CD4-positive, alpha-beta memory T cell (primary cell): ENCODE measurements around the gene ZNF76. TPM values are rescaled to one million over a fixed set of nuclear protein-coding genes. Genes with fewer than 3 reads are reported as not detected.

ENCODE experiments used
- CTCF ChIA-PET: fragments of 350-600 bp; sonication (Branson Sonifier 250); formaldehyde crosslinking; loops from one replicate; lab custom pipeline; 2021; ENCODE audit warnings: inconsistent platforms; ENCODE audit not compliant: partially characterized antibody; lab: Charles Lee
- POLR2A ChIA-PET: fragments of 350-600 bp; sonication (Branson Sonifier 250); formaldehyde crosslinking; loops from one replicate; lab custom pipeline; 2021; ENCODE audit not compliant: partially characterized antibody; lab: Charles Lee
- DNase-seq, 5 donors: peaks; one replicate each; pipeline versions ENCODE4 v3.0.0 to v3.0.0-alpha.2; 2020 to 2022; ENCODE audit warnings: mixed read lengths in 1 of 5
- H3K27ac ChIP-seq: one replicate; pipeline ENCODE4 v1.7.0; 2013; ENCODE audit warnings: low read depth, low read length
- H3K27me3 ChIP-seq: 2 replicates; pipeline ENCODE4 v1.7.0; 2013; ENCODE audit warnings: mild to moderate bottlenecking, low read length, moderate library complexity; ENCODE audit not compliant: insufficient read depth
- H3K36me3 ChIP-seq: 2 replicates; pipeline ENCODE4 v1.7.0; 2013; ENCODE audit warnings: mild to moderate bottlenecking, low read length, moderate library complexity; ENCODE audit not compliant: insufficient read depth
- H3K4me1 ChIP-seq: 2 replicates; pipeline ENCODE4 v1.7.0; 2013; ENCODE audit warnings: mild to moderate bottlenecking, low read length, moderate library complexity; ENCODE audit not compliant: insufficient read depth
- H3K4me3 ChIP-seq, 2 donors: one replicate each; pipeline ENCODE4 v1.7.0; 2013; ENCODE audit warnings: low read length in 2 of 2, mild to moderate bottlenecking in 1 of 2
- H3K9me3 ChIP-seq, 2 donors: one replicate each; pipeline ENCODE4 v1.7.0; 2013; ENCODE audit warnings: low read length in 2 of 2, control low read depth in 1 of 2; ENCODE audit not compliant: control insufficient read depth in 1 of 2
- H3K27ac Mint-ChIP-seq, 7 donors: one replicate each; pipeline ENCODE4 v1.8.0; 2020 to 2021; ENCODE audit warnings: mixed read lengths in 7 of 7, mild to moderate bottlenecking in 6 of 7, inconsistent platforms in 3 of 7, moderate library complexity in 3 of 7
- H3K27me3 Mint-ChIP-seq, 2 donors: one replicate each; pipeline ENCODE4 v1.8.0; 2020 to 2021; ENCODE audit warnings: mixed read lengths in 2 of 2
- H3K36me3 Mint-ChIP-seq, 2 donors: one replicate each; pipeline ENCODE4 v1.8.0; 2020 to 2021; ENCODE audit warnings: mixed read lengths in 2 of 2, inconsistent platforms in 1 of 2, mild to moderate bottlenecking in 1 of 2
- H3K4me1 Mint-ChIP-seq, 4 donors: one replicate each; pipeline ENCODE4 v1.8.0; 2020 to 2021; ENCODE audit warnings: mixed read lengths in 4 of 4, mild to moderate bottlenecking in 1 of 4
- H3K4me3 Mint-ChIP-seq, 8 donors: one replicate each; pipeline ENCODE4 v1.8.0; 2020 to 2021; ENCODE audit warnings: mixed read lengths in 8 of 8, mild to moderate bottlenecking in 7 of 8, moderate library complexity in 6 of 8, inconsistent platforms in 3 of 8
- H3K9me3 Mint-ChIP-seq, 8 donors: one replicate each; pipeline ENCODE4 v1.8.0; 2020 to 2021; ENCODE audit warnings: mixed read lengths in 8 of 8, mild to moderate bottlenecking in 5 of 8, inconsistent platforms in 3 of 8, moderate library complexity in 1 of 8
- intact Hi-C: fragments of 100-400 bp; cut with micrococcal nuclease; formaldehyde crosslinking; loops from one replicate; pipeline ENCODE4 v1.15.1; 2023
- polyA plus RNA-seq, 2 donors: library from polyadenylated mRNA; unstranded; fragments of 300-500 nt; fragmentation: Illumina TruSeq; gene quantifications; one replicate each; pipeline ENCODE4 v1.2.3, GENCODE V29; 2021
- total RNA-seq, 2 experiments: library from RNA; stranded (reverse); gene quantifications; one replicate each; pipeline ENCODE4 v1.2.3, GENCODE V29; 2021

The ZNF76 gene
- total and polyA plus RNA-seq, 4 experiments from 2014 or later, result 26.3 to 106 (median 64.5) TPM

DNA sequence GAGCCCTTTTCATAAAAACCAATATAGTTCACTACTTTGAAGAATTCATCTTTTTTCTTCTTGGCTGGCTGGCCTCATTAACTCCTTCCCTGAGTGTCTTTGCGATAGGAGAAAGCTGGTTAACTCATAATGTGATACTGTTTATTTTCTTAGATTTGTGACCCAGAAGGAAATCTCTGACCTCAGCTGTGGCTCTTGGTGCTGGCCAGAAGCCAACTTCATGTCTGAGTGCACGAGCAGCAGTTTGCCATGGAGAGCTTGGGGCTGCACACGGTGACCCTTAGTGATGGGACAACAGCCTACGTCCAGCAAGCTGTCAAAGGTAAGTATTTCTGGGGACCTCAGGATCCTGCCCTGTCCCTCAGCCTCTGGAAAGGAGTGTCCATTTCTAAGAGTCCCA, 21.4 kb downstream of the ZNF76 start:
- H3K36me3 ChIP-seq, result peaks cover 38% of the 10 kb centered on the region
- intact Hi-C loops, result no loop called here
- no peak overlapping the region for H3K27ac ChIP-seq
- POLR2A ChIA-PET, result no interaction called here
- no peaks in the 10 kb centered on the region for H3K9me3 ChIP-seq
- CTCF ChIA-PET, result interaction anchor here (2.6 kb wide), 1 partner anchor 40 kb away, joined by 11 read pairs; no protein-coding TSS in a partner anchor
- no peak for DNase-seq
- H3K4me3 ChIP-seq, result no peak overlapping the region
- H3K4me1 ChIP-seq, result no peaks in the 10 kb centered on the region
- no peaks in the 10 kb centered on the region for H3K27me3 Mint-ChIP-seq
- no peak overlapping the region for H3K4me3 Mint-ChIP-seq
- H3K27me3 ChIP-seq, result no peaks in the 10 kb centered on the region
- H3K36me3 Mint-ChIP-seq, result peaks cover 39 to 44% of the 10 kb centered on the region in 2 donors
- H3K27ac Mint-ChIP-seq, result peak overlapping the region in 2 of 7 donors; percentile 27 to 70
- H3K9me3 Mint-ChIP-seq, result no peaks in the 10 kb centered on the region
- H3K4me1 Mint-ChIP-seq, result peaks cover 5 to 8% (median 6%) of the 10 kb centered on the region in 4 donors

GRCh38 chr6:35282472-35282871, 22.9 kb downstream of the ZNF76 start:
- Histone ChIP-seq H3K27me3 (no peaks in the 10 kb centered on the region), H3K36me3 (peaks cover 54% of the 10 kb centered on the region), H3K9me3 (no peaks in the 10 kb centered on the region), H3K27ac (no peak overlapping the region), H3K4me3 (no peak overlapping the region), H3K4me1 (no peaks in the 10 kb centered on the region)
- ChIA-PET CTCF (interaction anchor here (1.8 kb wide), 1 partner anchor 11 kb away, joined by 5 read pairs; no protein-coding TSS in a partner anchor), POLR2A (no interaction called here)
- peak overlapping the region in 2 of 7 donors; percentile 37 to 65 for H3K27ac Mint-ChIP-seq
- DNase-seq, result no peak
- H3K36me3 Mint-ChIP-seq, result peaks cover 53 to 59% of the 10 kb centered on the region in 2 donors
- H3K4me3 Mint-ChIP-seq, result no peak overlapping the region
- H3K4me1 Mint-ChIP-seq, result peaks cover 3 to 7% (median 6%) of the 10 kb centered on the region in 4 donors
- intact Hi-C loops, result no loop called here
- H3K9me3 Mint-ChIP-seq, result no peaks in the 10 kb centered on the region
- H3K27me3 Mint-ChIP-seq, result no peaks in the 10 kb centered on the region

DNA sequence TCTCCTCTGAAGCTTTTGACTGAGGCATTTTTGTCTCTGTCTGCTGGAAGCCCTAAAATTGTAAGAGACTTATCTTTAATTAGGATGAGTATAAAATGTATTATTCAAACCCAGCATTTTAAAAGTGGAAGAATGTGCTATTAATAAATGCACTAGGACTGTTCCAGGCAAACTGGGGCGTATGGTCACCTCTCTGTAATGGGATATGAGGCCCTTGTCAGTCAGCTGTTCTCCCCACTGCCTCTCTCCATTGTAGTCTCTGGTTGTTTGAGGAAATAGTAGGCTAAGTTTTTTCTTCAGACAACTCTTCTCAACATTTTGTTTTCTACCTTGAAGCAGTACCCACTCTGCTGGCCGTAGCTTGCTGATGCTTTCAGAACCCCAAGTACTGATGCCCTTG, 23.8 kb downstream of the ZNF76 start:
- no peaks in the 10 kb centered on the region for H3K4me1 ChIP-seq
- H3K36me3 Mint-ChIP-seq, result peaks cover 53 to 68% of the 10 kb centered on the region in 2 donors
- H3K9me3 Mint-ChIP-seq, result no peaks in the 10 kb centered on the region
- H3K27me3 Mint-ChIP-seq, result no peaks in the 10 kb centered on the region
- CTCF ChIA-PET, result interaction anchor here (1.8 kb wide), 1 partner anchor 10 kb away, joined by 5 read pairs; no protein-coding TSS in a partner anchor
- H3K36me3 ChIP-seq, result peaks cover 63% of the 10 kb centered on the region
- no peak for DNase-seq
- peaks cover 1 to 5% (median 5%) of the 10 kb centered on the region in 4 donors for H3K4me1 Mint-ChIP-seq
- POLR2A ChIA-PET, result no interaction called here
- H3K4me3 Mint-ChIP-seq, result no peak overlapping the region
- H3K27me3 ChIP-seq, result no peaks in the 10 kb centered on the region
- H3K27ac Mint-ChIP-seq, result peak overlapping the region in 2 of 7 donors; percentile 6 to 67
- no peak overlapping the region for H3K4me3 ChIP-seq
- H3K27ac ChIP-seq, result no peak overlapping the region
- no peaks in the 10 kb centered on the region for H3K9me3 ChIP-seq
- intact Hi-C loops, result no loop called here

DNA sequence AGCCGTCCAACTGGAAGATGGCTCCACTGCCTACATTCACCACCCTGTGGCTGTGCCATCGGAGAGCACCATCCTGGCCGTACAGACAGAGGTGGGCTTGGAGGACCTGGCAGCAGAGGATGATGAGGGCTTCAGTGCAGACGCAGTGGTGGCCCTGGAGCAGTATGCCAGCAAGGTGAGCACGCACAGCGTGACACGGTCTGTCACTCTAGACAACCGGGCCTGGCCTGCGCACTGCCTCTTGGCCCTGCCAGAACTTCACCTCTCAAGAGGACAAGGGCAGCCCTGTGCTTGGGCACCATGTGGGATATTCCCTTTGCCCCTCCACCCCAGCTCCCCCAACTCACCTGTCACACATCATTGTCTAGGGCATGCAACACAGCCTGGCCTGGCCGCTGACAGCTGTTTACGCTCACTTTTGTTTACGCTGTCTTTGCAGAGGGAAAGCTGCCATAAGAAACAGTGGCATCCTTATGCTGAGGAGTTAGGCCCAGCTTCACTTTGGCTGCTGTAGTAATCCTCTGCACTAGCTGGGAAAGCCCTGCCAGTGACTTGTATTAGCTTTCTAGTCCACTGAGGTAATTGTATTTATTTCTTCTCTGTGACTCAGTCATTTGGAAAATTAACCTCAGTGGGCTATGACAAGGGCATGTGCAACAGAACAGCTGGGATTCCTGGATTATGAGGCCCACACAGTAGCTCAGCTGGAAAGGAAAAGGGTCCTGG, 28.3 kb downstream of the ZNF76 start:
- CTCF ChIA-PET, result interaction anchor here (0.7 to 1.6 kb wide), 4 partner anchors 8 to 180 kb away, joined by 3 to 6 read pairs (median 4); no protein-coding TSS in a partner anchor
- Mint-ChIP-seq H3K27ac (no peak overlapping the region), H3K36me3 (peaks cover 48 to 85% of the 10 kb centered on the region in 2 donors), H3K4me1 (peaks cover 0 to 1% (median 0%) of the 10 kb centered on the region in 4 donors), H3K27me3 (no peaks in the 10 kb centered on the region), H3K9me3 (no peaks in the 10 kb centered on the region), H3K4me3 (no peak overlapping the region)
- Histone ChIP-seq H3K9me3 (no peaks in the 10 kb centered on the region), H3K27me3 (no peaks in the 10 kb centered on the region), H3K36me3 (peaks cover 69% of the 10 kb centered on the region), H3K4me3 (no peak overlapping the region), H3K4me1 (no peaks in the 10 kb centered on the region), H3K27ac (no peak overlapping the region)
- POLR2A ChIA-PET, result no interaction called here
- DNase-seq, result no peak
- intact Hi-C loops, result no loop called here

DNA sequence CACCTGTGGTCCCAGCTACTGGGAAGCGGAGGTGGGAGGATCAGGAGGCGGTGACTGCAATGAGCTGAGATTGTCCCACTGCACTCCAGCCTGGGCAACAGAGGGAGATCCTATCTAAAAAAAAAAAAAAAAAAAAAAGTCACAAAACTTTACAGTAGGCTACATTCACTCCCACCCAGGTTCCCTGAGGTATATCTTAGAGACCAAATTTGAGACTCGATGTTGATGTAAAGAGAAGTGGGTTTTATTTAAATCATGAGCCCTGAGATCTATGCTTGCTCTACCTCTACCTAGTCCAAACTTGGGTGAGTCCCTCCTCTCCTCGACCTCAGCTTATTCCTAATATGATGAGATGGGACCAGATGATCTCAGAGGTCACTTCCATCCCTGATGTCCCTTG, 29.3 kb downstream of the ZNF76 start:
- peaks cover 67% of the 10 kb centered on the region for H3K36me3 ChIP-seq
- peaks cover 40 to 86% of the 10 kb centered on the region in 2 donors for H3K36me3 Mint-ChIP-seq
- no peak for DNase-seq
- no peaks in the 10 kb centered on the region for H3K9me3 ChIP-seq
- no peak overlapping the region for H3K4me3 ChIP-seq
- no peak overlapping the region for H3K27ac ChIP-seq
- H3K4me3 Mint-ChIP-seq, result no peak overlapping the region
- no peaks in the 10 kb centered on the region for H3K4me1 Mint-ChIP-seq
- no peaks in the 10 kb centered on the region for H3K27me3 Mint-ChIP-seq
- CTCF ChIA-PET, result interaction anchor here (0.7 to 13.8 kb wide), 4 partner anchors 39 to 179 kb away, joined by 3 to 429 read pairs (median 3); no protein-coding TSS in a partner anchor
- H3K27ac Mint-ChIP-seq, result peak overlapping the region in 4 of 7 donors; percentile 27 to 58 (median 40)
- intact Hi-C loops, result no loop called here
- H3K27me3 ChIP-seq, result no peaks in the 10 kb centered on the region
- POLR2A ChIA-PET, result interaction anchor here (1.1 kb wide), 1 partner anchor 14 kb away, joined by 3 read pairs; no protein-coding TSS in a partner anchor
- no peaks in the 10 kb centered on the region for H3K9me3 Mint-ChIP-seq
- no peaks in the 10 kb centered on the region for H3K4me1 ChIP-seq

GRCh38 chr6:35291491-35291890, 32.0 kb downstream of the ZNF76 start:
- Histone ChIP-seq H3K27me3 (no peaks in the 10 kb centered on the region), H3K9me3 (no peaks in the 10 kb centered on the region), H3K4me1 (no peaks in the 10 kb centered on the region), H3K36me3 (peaks cover 62% of the 10 kb centered on the region), H3K27ac (no peak overlapping the region), H3K4me3 (no peak overlapping the region)
- Mint-ChIP-seq H3K27ac (peak overlapping the region in 3 of 7 donors; percentile 29 to 66 (median 30)), H3K4me3 (no peak overlapping the region), H3K36me3 (peaks cover 35 to 82% of the 10 kb centered on the region in 2 donors), H3K4me1 (peaks cover 4 to 6% (median 5%) of the 10 kb centered on the region in 4 donors), H3K27me3 (no peaks in the 10 kb centered on the region), H3K9me3 (no peaks in the 10 kb centered on the region)
- intact Hi-C loops, result no loop called here
- DNase-seq, result no peak
- CTCF ChIA-PET, result interaction anchor here (13.8 kb wide), 1 partner anchor 37 kb away, joined by 429 read pairs; no protein-coding TSS in a partner anchor
- POLR2A ChIA-PET, result no interaction called here

DNA sequence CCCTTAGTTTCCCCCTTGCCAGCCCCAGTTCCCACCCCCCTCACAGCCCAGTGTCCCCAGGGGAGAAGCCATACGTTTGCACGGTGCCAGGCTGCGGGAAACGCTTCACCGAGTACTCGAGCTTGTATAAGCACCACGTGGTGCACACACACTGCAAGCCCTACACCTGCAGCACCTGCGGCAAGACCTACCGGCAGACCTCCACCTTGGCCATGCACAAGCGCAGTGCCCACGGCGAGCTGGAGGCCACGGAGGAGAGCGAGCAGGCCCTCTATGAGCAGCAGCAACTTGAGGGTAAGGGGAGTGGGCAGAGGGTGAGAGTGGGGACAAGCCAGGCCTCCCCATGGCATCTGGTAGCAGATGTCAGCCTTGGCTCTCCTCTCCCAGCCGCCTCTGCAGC, 33.0 kb downstream of the ZNF76 start:
- H3K36me3 Mint-ChIP-seq, result peaks cover 25 to 74% of the 10 kb centered on the region in 2 donors
- H3K4me3 Mint-ChIP-seq, result no peak overlapping the region
- H3K36me3 ChIP-seq, result peaks cover 51% of the 10 kb centered on the region
- ChIA-PET POLR2A (interaction anchor here (2.4 kb wide), 1 partner anchor 176 kb away, joined by 9 read pairs; the partner anchor contains the start of gene RPL10A), CTCF (interaction anchor here (0.6 to 13.8 kb wide), 9 partner anchors 9 to 260 kb away, joined by 3 to 429 read pairs (median 6); partner anchors contain the start of gene FANCE)
- no peak overlapping the region for H3K27ac ChIP-seq
- no peaks in the 10 kb centered on the region for H3K27me3 ChIP-seq
- H3K9me3 Mint-ChIP-seq, result no peaks in the 10 kb centered on the region
- no peak overlapping the region for H3K4me3 ChIP-seq
- H3K4me1 ChIP-seq, result peaks cover 5% of the 10 kb centered on the region
- intact Hi-C loops, result no loop called here
- no peaks in the 10 kb centered on the region for H3K27me3 Mint-ChIP-seq
- H3K27ac Mint-ChIP-seq, result peak overlapping the region in 1 of 7 donors; percentile 1
- no peak for DNase-seq
- H3K9me3 ChIP-seq, result no peaks in the 10 kb centered on the region
- peaks cover 4 to 13% (median 8%) of the 10 kb centered on the region in 4 donors for H3K4me1 Mint-ChIP-seq
